MCF 10A (cell line): ENCODE measurements around the gene MDFIC. TPM values are rescaled to one million over a fixed set of nuclear protein-coding genes. Genes with fewer than 3 reads are reported as not detected.

ENCODE experiments used
- BruUV-seq: library from RNA; stranded (reverse); fragments of 400-500 nt; replicated peaks from 2 replicates; lab custom pipeline; 2021; lab: Mats Ljungman, UMichigan
- CTCF ChIA-PET: fragments of 300-600 bp; sonication (Branson Sonifier 250); formaldehyde crosslinking; extraction: SDS; loops from one replicate; lab custom pipeline; 2021; ENCODE audit warnings: antibody characterized with exemption, inconsistent platforms; lab: Yijun Ruan, JAX
- POLR2A ChIA-PET: fragments of 300-600, 350-650 bp; sonication (Branson Sonifier 250); formaldehyde crosslinking; extraction: SDS; loops from one replicate; lab custom pipeline; 2020; ENCODE audit warnings: antibody characterized with exemption, inconsistent platforms; lab: Yijun Ruan, JAX
- DNase-seq: peaks from one replicate; pipeline ENCODE4 v3.0.0-alpha.2; 2018; ENCODE audit not compliant: unreplicated experiment
- H3K27ac Mint-ChIP-seq: one replicate; pipeline ENCODE4 v1.8.0; 2022; ENCODE audit warnings: mild to moderate bottlenecking, low read depth, mixed read lengths; ENCODE audit not compliant: unreplicated experiment
- H3K27me3 Mint-ChIP-seq: one replicate; pipeline ENCODE4 v1.8.0; 2022; ENCODE audit warnings: mixed read lengths; ENCODE audit not compliant: insufficient read depth, unreplicated experiment
- H3K36me3 Mint-ChIP-seq: one replicate; pipeline ENCODE4 v1.8.0; 2022; ENCODE audit warnings: mild to moderate bottlenecking, moderate library complexity, mixed read lengths; ENCODE audit not compliant: insufficient read depth, unreplicated experiment
- H3K4me1 Mint-ChIP-seq: one replicate; pipeline ENCODE4 v1.8.0; 2022; ENCODE audit warnings: mixed read lengths; ENCODE audit not compliant: insufficient read depth, unreplicated experiment
- H3K4me3 Mint-ChIP-seq: one replicate; pipeline ENCODE4 v1.8.0; 2022; ENCODE audit warnings: mild to moderate bottlenecking, moderate library complexity, mixed read lengths; ENCODE audit not compliant: unreplicated experiment
- H3K9me3 Mint-ChIP-seq: one replicate; pipeline ENCODE4 v1.8.0; 2022; ENCODE audit warnings: mixed read lengths; ENCODE audit not compliant: unreplicated experiment
- intact Hi-C: fragments of 100-400 bp; cut with micrococcal nuclease; formaldehyde crosslinking; loops from 2 replicates; pipeline ENCODE4 v1.14.1; 2022
- total RNA-seq: library from RNA; stranded (reverse); gene quantifications from 2 replicates; pipeline ENCODE4 v1.2.3, GENCODE V29; 2022
- TF ChIP-seq, protein P1 (sequence below): fragments of 200-600 bp; IDR thresholded peaks from one replicate; pipeline ENCODE4 v1.8.0; 2022; ENCODE audit warnings: antibody characterized with exemption, mild to moderate bottlenecking; ENCODE audit not compliant: unreplicated experiment

Gene MDFIC
- total RNA-seq, 1 experiment from 2014 or later = 7.8 TPM

DNA sequence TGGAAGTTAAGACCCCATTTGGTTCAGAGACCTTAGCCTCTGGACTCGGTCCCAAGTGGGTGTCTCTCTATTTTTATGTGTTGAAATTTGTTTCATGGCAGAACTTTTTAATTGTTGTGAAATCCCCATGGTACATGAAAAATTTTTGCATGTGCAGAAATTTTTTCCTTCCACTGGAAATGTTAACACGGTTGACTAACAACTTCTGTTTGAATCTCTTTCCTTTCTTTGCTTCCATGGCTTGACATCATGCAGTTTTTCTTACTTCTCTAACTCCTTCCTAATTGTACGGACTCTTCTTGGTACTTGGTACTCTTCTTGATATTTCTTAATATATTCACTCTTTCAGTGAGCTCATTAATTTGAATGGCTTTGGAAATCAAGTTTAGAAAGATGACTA, 18.3 kb downstream of the MDFIC start:
- peaks cover 8% of the 10 kb centered on the region for H3K9me3 Mint-ChIP-seq
- no peak overlapping the region for H3K4me3 Mint-ChIP-seq
- intact Hi-C loops = no loop called here
- peaks cover 6% of the 10 kb centered on the region for H3K4me1 Mint-ChIP-seq
- POLR2A ChIA-PET = interaction anchor here (1.6 kb wide), 1 partner anchor 17 kb away, joined by 4 read pairs; no protein-coding TSS in a partner anchor
- TF ChIP-seq, protein P1, sequence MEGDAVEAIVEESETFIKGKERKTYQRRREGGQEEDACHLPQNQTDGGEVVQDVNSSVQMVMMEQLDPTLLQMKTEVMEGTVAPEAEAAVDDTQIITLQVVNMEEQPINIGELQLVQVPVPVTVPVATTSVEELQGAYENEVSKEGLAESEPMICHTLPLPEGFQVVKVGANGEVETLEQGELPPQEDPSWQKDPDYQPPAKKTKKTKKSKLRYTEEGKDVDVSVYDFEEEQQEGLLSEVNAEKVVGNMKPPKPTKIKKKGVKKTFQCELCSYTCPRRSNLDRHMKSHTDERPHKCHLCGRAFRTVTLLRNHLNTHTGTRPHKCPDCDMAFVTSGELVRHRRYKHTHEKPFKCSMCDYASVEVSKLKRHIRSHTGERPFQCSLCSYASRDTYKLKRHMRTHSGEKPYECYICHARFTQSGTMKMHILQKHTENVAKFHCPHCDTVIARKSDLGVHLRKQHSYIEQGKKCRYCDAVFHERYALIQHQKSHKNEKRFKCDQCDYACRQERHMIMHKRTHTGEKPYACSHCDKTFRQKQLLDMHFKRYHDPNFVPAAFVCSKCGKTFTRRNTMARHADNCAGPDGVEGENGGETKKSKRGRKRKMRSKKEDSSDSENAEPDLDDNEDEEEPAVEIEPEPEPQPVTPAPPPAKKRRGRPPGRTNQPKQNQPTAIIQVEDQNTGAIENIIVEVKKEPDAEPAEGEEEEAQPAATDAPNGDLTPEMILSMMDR = no peak
- peaks cover 4% of the 10 kb centered on the region for H3K36me3 Mint-ChIP-seq
- BruUV-seq = no TSS peak
- no peak for DNase-seq
- CTCF ChIA-PET = interaction anchor here (0.6 to 2.1 kb wide), 6 partner anchors 15 to 514 kb away, joined by 3 to 11 read pairs (median 4); no protein-coding TSS in a partner anchor
- H3K27me3 Mint-ChIP-seq = no peaks in the 10 kb centered on the region
- H3K27ac Mint-ChIP-seq = no peak overlapping the region

DNA sequence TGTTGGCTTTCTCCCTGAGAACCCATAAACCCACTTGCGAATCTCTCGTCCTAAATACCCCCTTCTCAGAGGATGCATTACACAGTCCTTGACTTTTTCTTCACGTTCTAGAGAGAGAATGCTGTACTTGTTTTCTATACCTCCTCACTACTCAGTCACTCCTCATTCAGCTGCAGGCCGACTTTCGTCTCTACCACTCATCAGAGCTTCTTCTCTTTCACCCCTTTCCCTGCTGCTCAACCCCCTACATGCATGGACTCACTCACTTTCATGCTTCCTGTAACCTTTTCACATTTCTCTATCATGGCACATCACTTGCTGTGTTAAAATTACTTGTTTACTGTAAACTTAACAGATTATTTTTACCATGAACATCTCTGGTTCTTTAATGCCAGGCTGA, 19.8 kb downstream of the MDFIC start:
- BruUV-seq = no TSS peak
- peaks cover 6% of the 10 kb centered on the region for H3K4me1 Mint-ChIP-seq
- H3K9me3 Mint-ChIP-seq = peaks cover 8% of the 10 kb centered on the region
- ChIA-PET POLR2A (no interaction called here), CTCF (no interaction called here)
- TF ChIP-seq, protein P1 = no peak
- DNase-seq = no peak
- H3K4me3 Mint-ChIP-seq = no peak overlapping the region
- intact Hi-C loops = no loop called here
- H3K27me3 Mint-ChIP-seq = no peaks in the 10 kb centered on the region
- H3K36me3 Mint-ChIP-seq = peaks cover 4% of the 10 kb centered on the region
- H3K27ac Mint-ChIP-seq = no peak overlapping the region

DNA sequence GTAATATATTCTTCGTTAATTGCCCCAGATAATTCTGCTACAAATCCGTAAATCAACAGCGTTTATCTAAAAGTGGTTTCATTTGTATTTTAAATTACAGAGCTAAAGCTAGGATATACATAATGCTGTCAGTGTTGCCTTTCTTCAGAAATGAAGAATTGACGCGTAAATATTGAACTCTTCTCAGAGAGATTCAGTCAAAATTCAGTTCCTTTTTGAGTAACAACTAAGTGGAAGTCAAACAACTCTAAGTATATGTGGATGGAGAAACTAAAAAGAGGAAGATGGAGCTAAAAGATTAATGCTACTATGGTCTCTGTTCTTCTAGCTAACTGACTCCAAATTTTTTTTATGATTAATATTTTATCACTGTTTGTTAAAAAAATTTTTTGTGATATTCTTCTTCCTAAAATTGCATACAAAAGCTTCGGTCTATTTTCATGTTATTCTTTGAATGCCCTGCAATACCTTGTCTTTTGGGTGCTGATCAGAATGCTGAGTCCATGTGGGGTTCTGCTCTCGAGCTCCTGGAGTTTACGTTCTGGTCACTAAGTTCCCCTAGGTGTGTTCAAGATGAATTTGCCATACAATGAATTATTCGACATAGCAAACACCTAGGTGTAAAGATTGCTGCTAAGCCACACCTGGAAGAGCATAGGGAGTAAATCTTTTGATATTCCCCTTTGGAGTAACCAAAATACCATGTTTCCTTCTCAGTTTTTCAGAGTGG, 20.7 kb downstream of the MDFIC start:
- intact Hi-C loops = no loop called here
- Mint-ChIP-seq H3K27ac (no peak overlapping the region), H3K4me1 (peaks cover 6% of the 10 kb centered on the region), H3K27me3 (no peaks in the 10 kb centered on the region), H3K9me3 (peaks cover 8% of the 10 kb centered on the region), H3K36me3 (peaks cover 4% of the 10 kb centered on the region), H3K4me3 (no peak overlapping the region)
- DNase-seq = no peak
- TF ChIP-seq, protein P1 = no peak
- POLR2A ChIA-PET = interaction anchor here (0.7 to 0.8 kb wide), 2 partner anchors 77 to 113 kb away, joined by 3 read pairs; no protein-coding TSS in a partner anchor
- CTCF ChIA-PET = interaction anchor here (0.8 kb wide), 1 partner anchor 13 kb away, joined by 3 read pairs; no protein-coding TSS in a partner anchor
- BruUV-seq = no TSS peak

DNA sequence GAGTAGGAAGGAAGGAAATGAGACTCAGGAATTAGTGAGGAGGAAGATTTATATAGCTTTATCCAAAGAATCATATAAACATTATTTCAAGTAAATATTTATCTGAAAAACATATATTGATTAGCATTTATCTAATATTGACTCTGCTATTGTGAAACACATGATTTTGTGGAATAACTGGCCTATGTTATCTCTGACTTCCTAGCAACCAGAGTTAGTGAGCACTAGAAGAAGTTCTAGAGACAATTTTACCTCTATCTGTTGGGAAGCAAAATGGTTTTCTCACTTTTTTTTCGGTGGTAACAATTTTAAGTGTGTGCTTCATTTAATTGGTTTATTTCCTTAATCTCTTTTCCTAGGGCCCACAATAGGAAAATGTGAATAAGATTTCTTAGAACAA, 21.6 kb downstream of the MDFIC start:
- Mint-ChIP-seq H3K27ac (no peak overlapping the region), H3K36me3 (peaks cover 4% of the 10 kb centered on the region), H3K9me3 (peaks cover 8% of the 10 kb centered on the region), H3K4me1 (peaks cover 6% of the 10 kb centered on the region), H3K27me3 (no peaks in the 10 kb centered on the region), H3K4me3 (no peak overlapping the region)
- ChIA-PET CTCF (no interaction called here), POLR2A (no interaction called here)
- DNase-seq = no peak
- TF ChIP-seq, protein P1 = no peak
- intact Hi-C loops = no loop called here
- no TSS peak for BruUV-seq
